Stimulated activated CD4-positive, alpha-beta T cell treated with anti-CD3 and anti-CD28 coated beads, Interleukin-1b, Interleukin-23, amount 100 ng/mL, for 4 hours (primary cell): ENCODE results near the gene FHL1.
A peak's percentile ranks its signal among the peaks of the same experiment; 100 is the strongest.
"Not testable (repeated sequence)": the region's sequence is repeated elsewhere in the genome, so short reads cannot be mapped to it uniquely, and the experiment has no call there.

ENCODE experiments used
- DNase-seq, 2 donors: peaks; one replicate each; pipeline ENCODE4 v3.0.0-alpha.2; 2020; ENCODE audit warnings: low read depth in 2 of 2

FHL1 gene

GRCh38 chrX:136146614-136147314 is 569 bp upstream of the FHL1 start:
- peak; percentile 17 to 18 for DNase-seq

- DNase-seq = no peak
Measured at GRCh38 chrX:136147976-136148375, 643 bp downstream of the FHL1 start.

GRCh38 chrX:136148391-136148790 is 1.1 kb downstream of the FHL1 start:
- DNase-seq = no peak

GRCh38 chrX:136154998-136155397 is 7.7 kb downstream of the FHL1 start:
- no peak for DNase-seq

- DNase-seq = no peak
Measured at GRCh38 chrX:136156560-136157117, 9.3 kb downstream of the FHL1 start.

- no peak for DNase-seq
Measured at GRCh38 chrX:136157187-136157586, 9.9 kb downstream of the FHL1 start.

GRCh38 chrX:136158685-136159084 is 11.4 kb downstream of the FHL1 start:
- no peak for DNase-seq

GRCh38 chrX:136159611-136160025 is 12.3 kb downstream of the FHL1 start:
- no peak for DNase-seq

- peak; percentile 20 to 23 for DNase-seq
Measured at GRCh38 chrX:136162827-136163570, 15.7 kb downstream of the FHL1 start.

GRCh38 chrX:136163689-136164088 is 16.4 kb downstream of the FHL1 start:
- no peak for DNase-seq

GRCh38 chrX:136165406-136165805 is 18.1 kb downstream of the FHL1 start:
- DNase-seq = no peak

- no peak for DNase-seq
Measured at GRCh38 chrX:136166221-136166855, 19.0 kb downstream of the FHL1 start.

GRCh38 chrX:136167989-136168388 is 20.7 kb downstream of the FHL1 start:
- DNase-seq = not testable (repeated sequence)

GRCh38 chrX:136168929-136169735 is 21.8 kb downstream of the FHL1 start:
- DNase-seq = no peak

- DNase-seq = no peak
Measured at GRCh38 chrX:136170139-136170800, 22.9 kb downstream of the FHL1 start.

GRCh38 chrX:136171420-136171819 is 24.1 kb downstream of the FHL1 start:
- DNase-seq = no peak

GRCh38 chrX:136176399-136176825 is 29.1 kb downstream of the FHL1 start:
- no peak for DNase-seq

- no peak for DNase-seq
Measured at GRCh38 chrX:136179133-136179532, 31.8 kb downstream of the FHL1 start.

GRCh38 chrX:136182414-136182813 is 35.1 kb downstream of the FHL1 start:
- DNase-seq = no peak

- no peak for DNase-seq
Measured at GRCh38 chrX:136183172-136183571, 35.8 kb downstream of the FHL1 start.

- no peak for DNase-seq
Measured at GRCh38 chrX:136183917-136184316, 36.6 kb downstream of the FHL1 start.
